Islet precursor cell (in vitro differentiated cells): ENCODE results near the gene OXT.

ENCODE experiments used
- DNase-seq: peaks from one replicate; pipeline ENCODE4 v3.0.0-alpha.2; 2018

Gene OXT

GRCh38 chr20:3115190-3116107 lies 44.0 kb downstream of the OXT start:
- DNase-seq = peak; percentile 70

GRCh38 chr20:3116341-3116740 lies 44.9 kb downstream of the OXT start:
- no peak for DNase-seq

GRCh38 chr20:3117839-3118379 lies 46.5 kb downstream of the OXT start:
- DNase-seq = peak; percentile 81

- no peak for DNase-seq
Measured at GRCh38 chr20:3119044-3119443, 47.6 kb downstream of the OXT start.

GRCh38 chr20:3121271-3121911 lies 50.0 kb downstream of the OXT start:
- DNase-seq = no peak
